ENCODE results near the gene CNTNAP2.

CNTNAP2 gene

GRCh38 chr7:146554556-146554955 is 438.0 kb downstream of the CNTNAP2 start:
- DNase-seq (ENCODE audit: low read depth in 2 of 2, low spot score in 1 of 2) = no peak

GRCh38 chr7:146557971-146558469 is 441.4 kb downstream of the CNTNAP2 start:
- DNase-seq (ENCODE audit: low read depth in 2 of 2, low spot score in 1 of 2) = no peak

- no peak for DNase-seq (ENCODE audit: low read depth in 2 of 2, low spot score in 1 of 2)
These were observed 449.3 kb downstream of the CNTNAP2 start for GRCh38 chr7:146565872-146566271.

- no peak for DNase-seq (ENCODE audit: low read depth in 2 of 2, low spot score in 1 of 2)
These were observed 459.3 kb downstream of the CNTNAP2 start for GRCh38 chr7:146575903-146576302.

- DNase-seq (ENCODE audit: low read depth in 2 of 2, low spot score in 1 of 2) = no peak
These were observed 475.4 kb downstream of the CNTNAP2 start for GRCh38 chr7:146591976-146592375.

GRCh38 chr7:146606628-146607027 is 490.0 kb downstream of the CNTNAP2 start:
- no peak for DNase-seq (ENCODE audit: low read depth in 2 of 2, low spot score in 1 of 2)

- no peak for DNase-seq (ENCODE audit: low read depth in 2 of 2, low spot score in 1 of 2)
These were observed 503.0 kb downstream of the CNTNAP2 start for GRCh38 chr7:146619641-146620040.

- DNase-seq (ENCODE audit: low read depth in 2 of 2, low spot score in 1 of 2) = no peak
These were observed 510.3 kb downstream of the CNTNAP2 start for GRCh38 chr7:146626912-146627311.

GRCh38 chr7:146635205-146636032 is 518.8 kb downstream of the CNTNAP2 start:
- DNase-seq (ENCODE audit: low read depth in 2 of 2, low spot score in 1 of 2) = no peak

GRCh38 chr7:146636033-146636356 is 519.4 kb downstream of the CNTNAP2 start:
- no peak for DNase-seq (ENCODE audit: low read depth in 2 of 2, low spot score in 1 of 2)

GRCh38 chr7:146636581-146636980 is 520.0 kb downstream of the CNTNAP2 start:
- DNase-seq (ENCODE audit: low read depth in 2 of 2, low spot score in 1 of 2) = no peak

- DNase-seq (ENCODE audit: low read depth in 2 of 2, low spot score in 1 of 2) = no peak
These were observed 522.7 kb downstream of the CNTNAP2 start for GRCh38 chr7:146639291-146639690.

GRCh38 chr7:146641491-146641890 is 524.9 kb downstream of the CNTNAP2 start:
- DNase-seq (ENCODE audit: low read depth in 2 of 2, low spot score in 1 of 2) = no peak

GRCh38 chr7:146645383-146645976 is 528.9 kb downstream of the CNTNAP2 start:
- DNase-seq (ENCODE audit: low read depth in 2 of 2, low spot score in 1 of 2) = no peak

- no peak for DNase-seq (ENCODE audit: low read depth in 2 of 2, low spot score in 1 of 2)
These were observed 530.8 kb downstream of the CNTNAP2 start for GRCh38 chr7:146647445-146647844.

- DNase-seq (ENCODE audit: low read depth in 2 of 2, low spot score in 1 of 2) = no peak
These were observed 535.6 kb downstream of the CNTNAP2 start for GRCh38 chr7:146652176-146652575.

GRCh38 chr7:146654048-146654447 is 537.4 kb downstream of the CNTNAP2 start:
- DNase-seq (ENCODE audit: low read depth in 2 of 2, low spot score in 1 of 2) = no peak

- DNase-seq (ENCODE audit: low read depth in 2 of 2, low spot score in 1 of 2) = no peak
These were observed 539.6 kb downstream of the CNTNAP2 start for GRCh38 chr7:146655928-146656797.

- DNase-seq (ENCODE audit: low read depth in 2 of 2, low spot score in 1 of 2) = no peak
These were observed 540.4 kb downstream of the CNTNAP2 start for GRCh38 chr7:146656988-146657387.

- DNase-seq (ENCODE audit: low read depth in 2 of 2, low spot score in 1 of 2) = no peak
These were observed 542.0 kb downstream of the CNTNAP2 start for GRCh38 chr7:146658604-146659003.

- DNase-seq (ENCODE audit: low read depth in 2 of 2, low spot score in 1 of 2) = no peak
These were observed 543.1 kb downstream of the CNTNAP2 start for GRCh38 chr7:146659732-146660131.

GRCh38 chr7:146660839-146661238 is 544.2 kb downstream of the CNTNAP2 start:
- DNase-seq (ENCODE audit: low read depth in 2 of 2, low spot score in 1 of 2) = no peak

All from stimulated activated CD8-positive, alpha-beta memory T cell treated with anti-CD3 and anti-CD28 coated beads, Interleukin-4, amount 100 ng/mL, for 4 hours (primary cell).